Calu3 (cell line): ENCODE measurements around the gene SPI1. TPM values are rescaled to one million over a fixed set of nuclear protein-coding genes. Genes with fewer than 3 reads are reported as not detected.

ENCODE experiments used
- BruUV-seq: library from RNA; stranded (reverse); fragments of 400-500 nt; replicated peaks from 2 replicates; lab custom pipeline; 2021; lab: Mats Ljungman, UMichigan
- CTCF ChIA-PET: fragments of 300-600 bp; sonication (Branson Sonifier 250); formaldehyde crosslinking; loops from one replicate; lab custom pipeline; 2022; ENCODE audit warnings: antibody characterized with exemption; lab: Charles Lee
- DNase-seq: peaks from one replicate; pipeline ENCODE4 v3.0.0; 2022
- H3K27ac Mint-ChIP-seq: one replicate; pipeline ENCODE4 v1.8.0; 2022; ENCODE audit warnings: mixed read lengths; ENCODE audit not compliant: unreplicated experiment
- H3K27me3 Mint-ChIP-seq: one replicate; pipeline ENCODE4 v1.8.0; 2022; ENCODE audit warnings: mixed read lengths; ENCODE audit not compliant: unreplicated experiment
- H3K36me3 Mint-ChIP-seq: one replicate; pipeline ENCODE4 v1.8.0; 2022; ENCODE audit warnings: mild to moderate bottlenecking, moderate library complexity, mixed read lengths; ENCODE audit not compliant: insufficient read depth, unreplicated experiment
- H3K4me1 Mint-ChIP-seq: one replicate; pipeline ENCODE4 v1.8.0; 2022; ENCODE audit warnings: mild to moderate bottlenecking, low read depth, mixed read lengths; ENCODE audit not compliant: unreplicated experiment
- H3K4me3 Mint-ChIP-seq: one replicate; pipeline ENCODE4 v1.8.0; 2022; ENCODE audit warnings: mild to moderate bottlenecking, low read depth, moderate library complexity, mixed read lengths; ENCODE audit not compliant: unreplicated experiment
- H3K9me3 Mint-ChIP-seq: one replicate; pipeline ENCODE4 v1.8.0; 2022; ENCODE audit warnings: low read depth, mixed read lengths; ENCODE audit not compliant: unreplicated experiment
- intact Hi-C: fragments of 100-400 bp; cut with micrococcal nuclease; formaldehyde crosslinking; loops from one replicate; pipeline ENCODE4 v1.10.0; 2022; ENCODE audit not compliant: unreplicated experiment
- total RNA-seq: library from RNA; stranded (reverse); gene quantifications from 2 replicates; pipeline ENCODE4 v1.2.3, GENCODE V29; 2022
- TF ChIP-seq, protein P1 (sequence below): fragments of 200-600 bp; IDR thresholded peaks from one replicate; pipeline ENCODE4 v1.8.0; 2022; ENCODE audit warnings: antibody characterized with exemption; ENCODE audit not compliant: unreplicated experiment

The SPI1 gene
- total RNA-seq, 1 experiment from 2014 or later: not detected

- CTCF ChIA-PET: no interaction called here
- H3K36me3 Mint-ChIP-seq: no peaks in the 10 kb centered on the region
- DNase-seq: no peak
- intact Hi-C loops: no loop called here
- H3K4me1 Mint-ChIP-seq: no peaks in the 10 kb centered on the region
- TF ChIP-seq, protein P1, sequence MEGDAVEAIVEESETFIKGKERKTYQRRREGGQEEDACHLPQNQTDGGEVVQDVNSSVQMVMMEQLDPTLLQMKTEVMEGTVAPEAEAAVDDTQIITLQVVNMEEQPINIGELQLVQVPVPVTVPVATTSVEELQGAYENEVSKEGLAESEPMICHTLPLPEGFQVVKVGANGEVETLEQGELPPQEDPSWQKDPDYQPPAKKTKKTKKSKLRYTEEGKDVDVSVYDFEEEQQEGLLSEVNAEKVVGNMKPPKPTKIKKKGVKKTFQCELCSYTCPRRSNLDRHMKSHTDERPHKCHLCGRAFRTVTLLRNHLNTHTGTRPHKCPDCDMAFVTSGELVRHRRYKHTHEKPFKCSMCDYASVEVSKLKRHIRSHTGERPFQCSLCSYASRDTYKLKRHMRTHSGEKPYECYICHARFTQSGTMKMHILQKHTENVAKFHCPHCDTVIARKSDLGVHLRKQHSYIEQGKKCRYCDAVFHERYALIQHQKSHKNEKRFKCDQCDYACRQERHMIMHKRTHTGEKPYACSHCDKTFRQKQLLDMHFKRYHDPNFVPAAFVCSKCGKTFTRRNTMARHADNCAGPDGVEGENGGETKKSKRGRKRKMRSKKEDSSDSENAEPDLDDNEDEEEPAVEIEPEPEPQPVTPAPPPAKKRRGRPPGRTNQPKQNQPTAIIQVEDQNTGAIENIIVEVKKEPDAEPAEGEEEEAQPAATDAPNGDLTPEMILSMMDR: no peak
- no TSS peak for BruUV-seq
- no peaks in the 10 kb centered on the region for H3K9me3 Mint-ChIP-seq
- no peak overlapping the region for H3K4me3 Mint-ChIP-seq
- H3K27ac Mint-ChIP-seq: no peak overlapping the region
- peaks cover 8% of the 10 kb centered on the region for H3K27me3 Mint-ChIP-seq
Measured at GRCh38 chr11:47393163-47394049, 15.1 kb upstream of the SPI1 start.

DNA sequence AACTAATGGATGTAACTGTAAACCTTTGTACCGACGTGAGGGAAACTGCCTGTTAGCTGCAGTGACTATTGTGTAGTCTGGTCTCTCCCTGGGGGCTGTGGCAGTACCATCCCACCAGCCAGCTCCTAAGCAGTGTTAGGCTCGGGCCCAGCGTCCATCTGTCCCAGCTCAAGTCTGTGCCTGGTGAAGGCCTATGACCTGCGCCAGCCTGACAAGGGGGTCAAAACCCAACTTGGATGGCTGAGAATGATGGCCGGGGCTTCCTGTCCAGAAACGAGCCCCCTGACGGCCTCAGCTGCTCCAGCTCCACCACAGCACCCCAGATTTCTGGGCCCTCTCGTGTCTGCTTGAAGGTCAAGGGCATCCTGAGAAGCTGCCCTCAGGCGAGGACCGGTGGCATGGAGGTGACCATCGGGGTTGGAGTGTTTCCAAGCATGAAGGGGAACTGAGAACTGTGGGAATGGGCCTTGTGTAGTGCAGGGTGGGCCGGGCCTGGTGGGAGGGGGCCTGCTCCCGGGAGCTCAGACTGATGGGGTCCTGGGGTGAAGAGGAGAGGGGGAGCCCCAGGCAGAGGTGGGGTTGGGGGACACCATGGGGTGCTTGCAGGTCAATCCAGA is 14.3 kb upstream of the SPI1 start:
- H3K27ac Mint-ChIP-seq: no peak overlapping the region
- no peaks in the 10 kb centered on the region for H3K4me1 Mint-ChIP-seq
- BruUV-seq: no TSS peak
- intact Hi-C loops: no loop called here
- no peak overlapping the region for H3K4me3 Mint-ChIP-seq
- no peak for DNase-seq
- TF ChIP-seq, protein P1: no peak
- no peaks in the 10 kb centered on the region for H3K36me3 Mint-ChIP-seq
- CTCF ChIA-PET: interaction anchor here (0.7 to 0.8 kb wide), 2 partner anchors 22 to 259 kb away, joined by 3 to 4 read pairs; no protein-coding TSS in a partner anchor
- no peaks in the 10 kb centered on the region for H3K9me3 Mint-ChIP-seq
- peaks cover 8% of the 10 kb centered on the region for H3K27me3 Mint-ChIP-seq

DNA sequence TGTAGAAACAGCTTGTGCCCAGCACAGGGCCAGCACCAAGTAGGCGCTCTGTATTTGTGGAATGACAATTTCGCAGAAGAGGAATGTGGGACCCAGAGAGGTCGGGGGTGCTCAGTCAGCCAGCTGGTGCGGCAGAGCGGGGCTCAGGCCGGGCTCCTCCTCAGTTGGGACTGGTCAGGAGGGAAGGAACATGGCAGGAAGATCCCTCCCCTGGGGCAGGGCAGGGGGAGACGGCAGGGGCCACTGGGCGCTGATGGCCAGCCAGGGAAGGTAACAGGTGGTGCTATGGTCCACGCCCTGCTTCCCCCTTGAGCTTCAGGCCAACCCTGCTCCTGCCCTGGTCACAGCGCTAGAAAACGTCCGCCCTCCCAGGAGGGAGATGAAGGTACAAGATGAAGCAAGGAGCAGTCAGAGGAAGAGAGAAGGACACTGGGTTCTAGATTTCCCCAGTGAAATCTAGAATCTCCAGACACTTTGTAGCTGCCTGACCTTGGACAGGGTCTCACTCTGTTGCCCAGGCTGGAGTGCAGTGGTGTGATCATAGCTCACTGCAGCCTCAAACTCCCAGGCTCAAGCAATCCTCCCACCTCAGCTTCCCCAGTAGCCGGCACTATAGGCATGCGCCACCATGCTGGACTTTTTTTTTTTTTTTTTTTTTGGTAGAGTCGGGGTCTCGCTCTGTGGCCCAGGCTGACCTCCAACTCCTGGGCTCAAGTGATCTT is 13.5 kb upstream of the SPI1 start:
- no peak for DNase-seq
- Mint-ChIP-seq H3K27ac (no peak overlapping the region), H3K4me3 (no peak overlapping the region), H3K36me3 (no peaks in the 10 kb centered on the region), H3K4me1 (no peaks in the 10 kb centered on the region), H3K27me3 (peaks cover 8% of the 10 kb centered on the region), H3K9me3 (no peaks in the 10 kb centered on the region)
- no TSS peak for BruUV-seq
- CTCF ChIA-PET: interaction anchor here (0.7 to 0.8 kb wide), 2 partner anchors 21 to 259 kb away, joined by 3 to 4 read pairs; no protein-coding TSS in a partner anchor
- intact Hi-C loops: no loop called here
- TF ChIP-seq, protein P1: no peak

- BruUV-seq: no TSS peak
- no peak overlapping the region for H3K27ac Mint-ChIP-seq
- H3K36me3 Mint-ChIP-seq: no peaks in the 10 kb centered on the region
- intact Hi-C loops: no loop called here
- CTCF ChIA-PET: no interaction called here
- peaks cover 8% of the 10 kb centered on the region for H3K27me3 Mint-ChIP-seq
- H3K4me1 Mint-ChIP-seq: no peaks in the 10 kb centered on the region
- no peak for DNase-seq
- TF ChIP-seq, protein P1: no peak
- H3K9me3 Mint-ChIP-seq: no peaks in the 10 kb centered on the region
- H3K4me3 Mint-ChIP-seq: no peak overlapping the region
Measured at GRCh38 chr11:47391077-47391583, 12.8 kb upstream of the SPI1 start.
